Endothelial cell of umbilical vein (primary cell): Measurements from ENCODE around the gene FAM78A.

Experiments used
- EZH2 ChIP-seq: IDR thresholded peaks from 2 replicates; pipeline ENCODE4 v1.6.1; 2012; ENCODE audit warnings: borderline replicate concordance, low read depth, mild to moderate bottlenecking, moderate library complexity, low read length, inconsistent platforms; ENCODE audit not compliant: severe bottlenecking
- GATA2 ChIP-seq: IDR thresholded peaks from 2 replicates; pipeline ENCODE4 v1.7.0; 2011; ENCODE audit warnings: low read depth, mild to moderate bottlenecking, moderate library complexity, mixed read lengths, low read length; ENCODE audit not compliant: insufficient read length, insufficient read depth
- POLR2A ChIP-seq: IDR thresholded peaks from 2 replicates; pipeline ENCODE4 v1.6.1; 2012; ENCODE audit warnings: low read depth, mild to moderate bottlenecking, control low read depth, low read length
- TF ChIP-seq, protein P1 (sequence below), 2 donors: IDR thresholded peaks; 1 replicate in 1 of 2; 2 replicates in 1 of 2; pipeline ENCODE4 v1.5.1; 2011; ENCODE audit warnings: low read length in 2 of 2, mild to moderate bottlenecking in 2 of 2, moderate library complexity in 2 of 2, control low read depth in 1 of 2, inconsistent platforms in 1 of 2, low read depth in 1 of 2; ENCODE audit not compliant: insufficient read depth in 1 of 2; ENCODE audit errors: extremely low read depth in 1 of 2

DNA sequence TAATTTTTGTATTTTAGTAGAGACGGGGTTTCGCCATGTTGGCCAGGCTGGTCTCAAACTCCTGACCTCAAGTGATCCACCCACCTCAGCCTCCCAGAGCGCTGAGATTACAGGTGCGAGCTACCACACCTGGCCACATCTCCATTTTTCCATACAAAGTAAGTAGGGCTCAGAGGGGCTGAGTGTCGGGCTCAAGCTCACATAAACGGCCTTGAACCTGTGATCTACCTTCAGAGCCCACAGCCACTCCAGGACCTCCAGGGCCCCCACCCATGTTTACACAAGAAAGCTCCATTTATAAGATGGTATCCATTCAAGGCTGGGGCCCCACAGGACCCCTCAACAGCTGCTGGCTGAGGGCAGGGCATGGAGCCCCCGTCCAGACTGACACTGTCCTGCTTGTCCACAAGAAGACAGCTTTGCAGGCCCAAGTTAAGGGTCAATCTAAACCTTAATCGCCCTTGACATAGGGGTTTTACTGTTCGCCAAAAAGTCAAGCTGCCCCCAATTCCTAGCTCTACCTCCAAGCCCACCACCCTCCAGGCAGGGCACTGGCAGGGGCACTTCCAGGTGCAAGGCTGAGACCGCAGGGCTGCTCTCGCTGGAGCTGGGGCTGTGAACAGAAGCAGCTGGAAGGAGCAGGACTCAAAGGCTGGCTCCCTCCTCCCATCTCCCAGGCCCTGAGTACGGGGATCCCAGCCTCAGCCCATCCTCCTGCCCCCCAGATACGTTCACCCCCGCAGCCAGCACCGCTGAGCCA, 18.9 kb downstream of the FAM78A start:
- no peak for TF ChIP-seq POLR2A
- TF ChIP-seq, protein P1, sequence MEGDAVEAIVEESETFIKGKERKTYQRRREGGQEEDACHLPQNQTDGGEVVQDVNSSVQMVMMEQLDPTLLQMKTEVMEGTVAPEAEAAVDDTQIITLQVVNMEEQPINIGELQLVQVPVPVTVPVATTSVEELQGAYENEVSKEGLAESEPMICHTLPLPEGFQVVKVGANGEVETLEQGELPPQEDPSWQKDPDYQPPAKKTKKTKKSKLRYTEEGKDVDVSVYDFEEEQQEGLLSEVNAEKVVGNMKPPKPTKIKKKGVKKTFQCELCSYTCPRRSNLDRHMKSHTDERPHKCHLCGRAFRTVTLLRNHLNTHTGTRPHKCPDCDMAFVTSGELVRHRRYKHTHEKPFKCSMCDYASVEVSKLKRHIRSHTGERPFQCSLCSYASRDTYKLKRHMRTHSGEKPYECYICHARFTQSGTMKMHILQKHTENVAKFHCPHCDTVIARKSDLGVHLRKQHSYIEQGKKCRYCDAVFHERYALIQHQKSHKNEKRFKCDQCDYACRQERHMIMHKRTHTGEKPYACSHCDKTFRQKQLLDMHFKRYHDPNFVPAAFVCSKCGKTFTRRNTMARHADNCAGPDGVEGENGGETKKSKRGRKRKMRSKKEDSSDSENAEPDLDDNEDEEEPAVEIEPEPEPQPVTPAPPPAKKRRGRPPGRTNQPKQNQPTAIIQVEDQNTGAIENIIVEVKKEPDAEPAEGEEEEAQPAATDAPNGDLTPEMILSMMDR (IDR thresholded peaks at IDR 0.05; ENCODE audit: extremely low read depth in 1 of 2, insufficient read depth in 1 of 2, low read depth in 1 of 2, low read length in 2 of 2), result no peak
- TF ChIP-seq EZH2, result no peak
- TF ChIP-seq GATA2, result no peak
